HepG2 (cell line): ENCODE measurements around the gene CAPN15. TPM values are rescaled to one million over a fixed set of nuclear protein-coding genes. Genes with fewer than 3 reads are reported as not detected.

Source experiments
- ATAC-seq: fragments of 200-7000 bp; cut with Tn5 transposase; 3 replicates; pipeline ENCODE4 v1.9.1; 2020; ENCODE audit warnings: mild to moderate bottlenecking, moderate library complexity
- BruUV-seq: library from RNA; stranded (reverse); fragments of 400-500 nt; replicated peaks from 2 replicates; lab custom pipeline; 2021; lab: Mats Ljungman, UMichigan
- CTCF ChIA-PET: fragments of 300-600 bp; formaldehyde crosslinking; extraction: SDS; loops from one replicate; lab custom pipeline; 2021; ENCODE audit warnings: low total read pairs, inconsistent platforms, low intra/inter-chr PET ratio; lab: Yijun Ruan, JAX
- POLR2A ChIA-PET: fragments of 350-600 bp; sonication (Branson Sonifier 250); formaldehyde crosslinking; loops from one replicate; lab custom pipeline; 2020; ENCODE audit warnings: antibody characterized with exemption, inconsistent platforms; lab: Yijun Ruan, JAX
- DNase-seq: peaks from one replicate; pipeline ENCODE4 v3.0.0-alpha.2; 2015; ENCODE audit warnings: low spot score
- FAIRE-seq: peaks from 3 replicates; lab custom pipeline; 2011; peaks lifted over from hg19 to GRCh38; lab: Jason Lieb, UNC
- H2AFZ ChIP-seq: one replicate; pipeline ENCODE4 v1.6.1; 2011; ENCODE audit warnings: low read length, inconsistent platforms
- H3K27ac ChIP-seq: fragments of 300-600 bp; 3 replicates; pipeline ENCODE4 v1.8.0; 2011; ENCODE audit warnings: mixed run types, mild to moderate bottlenecking, mixed read lengths, low read length, inconsistent platforms; ENCODE audit not compliant: insufficient read depth; ENCODE audit errors: extremely low read length
- H3K27me3 ChIP-seq, 2 experiments: fragments of 200-600 bp in 1 of 2; 2 replicates in 1 of 2; 3 replicates in 1 of 2; pipeline versions ENCODE4 v1.6.0 to v1.8.0; 2011; ENCODE audit warnings: low read length in 2 of 2, mild to moderate bottlenecking in 2 of 2, moderate library complexity in 2 of 2, inconsistent platforms in 1 of 2; ENCODE audit not compliant: insufficient read depth in 2 of 2, control insufficient read depth in 1 of 2
- H3K36me3 ChIP-seq, 2 experiments: fragments of 200-600 bp in 1 of 2; replicated peaks in 1 of 2; 2 replicates in 1 of 2; 3 replicates in 1 of 2; pipeline versions ENCODE4 v1.5.1 to v1.8.0; 2011; ENCODE audit warnings: low read length in 2 of 2, inconsistent platforms in 1 of 2; ENCODE audit not compliant: insufficient read depth in 2 of 2, control insufficient read depth in 1 of 2
- H3K4me1 ChIP-seq: 2 replicates; pipeline ENCODE4 v1.5.1; 2012; ENCODE audit warnings: low read length, inconsistent platforms; ENCODE audit not compliant: insufficient read depth
- H3K4me2 ChIP-seq: 2 replicates; pipeline ENCODE4 v1.6.0; 2011; ENCODE audit warnings: low read depth, low read length, inconsistent platforms
- H3K4me3 ChIP-seq, 3 experiments: fragments of 200-600 bp in 1 of 3; sonication (generic), shearing (Covaris generic) in 1 of 3; replicated peaks in 1 of 3; 2 replicates each; pipeline ENCODE4 v1.5.1; 2011 to 2016; ENCODE audit warnings: low read length in 3 of 3, inconsistent platforms in 2 of 3, low read depth in 2 of 3, mild to moderate bottlenecking in 2 of 3, control low read depth in 1 of 3, mixed read lengths in 1 of 3; ENCODE audit not compliant: insufficient read depth in 1 of 3
- H3K79me2 ChIP-seq: one replicate; pipeline ENCODE4 v1.6.1; 2011; ENCODE audit warnings: low read length, inconsistent platforms; ENCODE audit not compliant: insufficient read depth
- H3K9ac ChIP-seq: 2 replicates; pipeline ENCODE4 v1.6.0; 2011; ENCODE audit warnings: mild to moderate bottlenecking, low read depth, low read length, inconsistent platforms; ENCODE audit not compliant: insufficient read depth
- H3K9me3 ChIP-seq: 2 replicates; pipeline ENCODE4 v1.5.1; 2012; ENCODE audit warnings: mild to moderate bottlenecking, low read length
- H4K20me1 ChIP-seq: 2 replicates; pipeline ENCODE4 v1.6.0; 2011; ENCODE audit warnings: inconsistent platforms, mild to moderate bottlenecking, low read length, moderate library complexity; ENCODE audit not compliant: insufficient read depth
- AGO2 ChIP-seq: fragments of 200-400 bp; formaldehyde crosslinking; optimal IDR thresholded peaks from 2 replicates; pipeline ENCODE3; 2017; ENCODE audit warnings: mild to moderate bottlenecking, low read depth, low read length, moderate library complexity
- WGBS: methylation state at CpG from one replicate; pipeline ENCODE4 v1.1.6; 2017; ENCODE audit warnings: low lambda C conversion rate; 5-methylcytosine and 5-hydroxymethylcytosine counted together
- in situ Hi-C: cut with HindIII; loops from 2 replicates; pipeline ENCODE4 v1.10.0; 2017; ENCODE audit warnings: low pct_unique_long_range_greater_than_20kb; ENCODE audit not compliant: extremely low pct_ligation_motif_present
- intact Hi-C: fragments of 100-400 bp; cut with micrococcal nuclease; formaldehyde crosslinking; loops from one replicate; pipeline ENCODE4 v1.10.0; 2022; ENCODE audit not compliant: unreplicated experiment
- polyA plus RNA-seq, 8 experiments: library from polyadenylated mRNA; depleted of rRNA in 3 of 8; stranded (reverse) in 7 of 8; unstranded in 1 of 8; fragments of >200 nt; fragmentation: Illumina TruSeq in 4 of 8; extraction: Trizol in 4 of 8; gene quantifications; 2 replicates each; pipeline versions ENCODE4 v1.2.1 to v1.2.3, GENCODE V29; 2011 to 2016; ENCODE audit warnings: low read depth in 4 of 8, missing spikeins in 1 of 8, mixed read lengths in 1 of 8; ENCODE audit not compliant: insufficient read depth in 1 of 8
- total RNA-seq, 5 experiments: library from RNA; depleted of rRNA; stranded (reverse); fragments of >200 nt; fragmentation: Illumina TruSeq; extraction: Trizol; gene quantifications; 2 replicates each; pipeline ENCODE4 v1.2.3, GENCODE V29; 2016; ENCODE audit warnings: low read depth in 1 of 5
- TF ChIP-seq, protein P1 (sequence below), 2 experiments: fragments of 450-650 bp in 1 of 2; sonication (generic) in 1 of 2; formaldehyde crosslinking in 1 of 2; IDR thresholded peaks; 2 replicates each; pipeline versions ENCODE4 v1.6.1 to v1.8.0; 2016 to 2022; ENCODE audit warnings: antibody characterized with exemption in 1 of 2, mild to moderate bottlenecking in 1 of 2, missing genetic modification reagents in 1 of 2

Gene CAPN15
- total and polyA plus RNA-seq, 2 of the 13 experiments (the other 11 are each of a cell fraction or from before 2014, with no cell fraction given) = 14.9 to 24.5 TPM

GRCh38 chr16:515175-515938 is 12.2 kb upstream of the CAPN15 start:
- intact Hi-C loops = no loop called here
- BruUV-seq = no TSS peak
- Histone ChIP-seq H3K4me1 (peaks cover under 1% of the 10 kb centered on the region), H3K9ac (no peak overlapping the region), H3K4me2 (no peak overlapping the region), H3K27me3 (no peaks in the 10 kb centered on the region), H3K4me3 (no peak overlapping the region), H3K9me3 (no peaks in the 10 kb centered on the region), H3K36me3 (peaks cover 25 to 66% of the 10 kb centered on the region in 2 experiments; a peak in 4 of 5 replicates), H3K27ac (no peak overlapping the region), H4K20me1 (no peaks in the 10 kb centered on the region), H3K79me2 (no peaks in the 10 kb centered on the region), H2AFZ (no peak overlapping the region)
- ChIA-PET CTCF (no interaction called here), POLR2A (no interaction called here)
- DNase-seq = no peak
- in situ Hi-C loops = no loop called here
- no peak for ATAC-seq
- FAIRE-seq = no peak
- peak; percentile 45 for TF ChIP-seq AGO2
- TF ChIP-seq, protein P1, sequence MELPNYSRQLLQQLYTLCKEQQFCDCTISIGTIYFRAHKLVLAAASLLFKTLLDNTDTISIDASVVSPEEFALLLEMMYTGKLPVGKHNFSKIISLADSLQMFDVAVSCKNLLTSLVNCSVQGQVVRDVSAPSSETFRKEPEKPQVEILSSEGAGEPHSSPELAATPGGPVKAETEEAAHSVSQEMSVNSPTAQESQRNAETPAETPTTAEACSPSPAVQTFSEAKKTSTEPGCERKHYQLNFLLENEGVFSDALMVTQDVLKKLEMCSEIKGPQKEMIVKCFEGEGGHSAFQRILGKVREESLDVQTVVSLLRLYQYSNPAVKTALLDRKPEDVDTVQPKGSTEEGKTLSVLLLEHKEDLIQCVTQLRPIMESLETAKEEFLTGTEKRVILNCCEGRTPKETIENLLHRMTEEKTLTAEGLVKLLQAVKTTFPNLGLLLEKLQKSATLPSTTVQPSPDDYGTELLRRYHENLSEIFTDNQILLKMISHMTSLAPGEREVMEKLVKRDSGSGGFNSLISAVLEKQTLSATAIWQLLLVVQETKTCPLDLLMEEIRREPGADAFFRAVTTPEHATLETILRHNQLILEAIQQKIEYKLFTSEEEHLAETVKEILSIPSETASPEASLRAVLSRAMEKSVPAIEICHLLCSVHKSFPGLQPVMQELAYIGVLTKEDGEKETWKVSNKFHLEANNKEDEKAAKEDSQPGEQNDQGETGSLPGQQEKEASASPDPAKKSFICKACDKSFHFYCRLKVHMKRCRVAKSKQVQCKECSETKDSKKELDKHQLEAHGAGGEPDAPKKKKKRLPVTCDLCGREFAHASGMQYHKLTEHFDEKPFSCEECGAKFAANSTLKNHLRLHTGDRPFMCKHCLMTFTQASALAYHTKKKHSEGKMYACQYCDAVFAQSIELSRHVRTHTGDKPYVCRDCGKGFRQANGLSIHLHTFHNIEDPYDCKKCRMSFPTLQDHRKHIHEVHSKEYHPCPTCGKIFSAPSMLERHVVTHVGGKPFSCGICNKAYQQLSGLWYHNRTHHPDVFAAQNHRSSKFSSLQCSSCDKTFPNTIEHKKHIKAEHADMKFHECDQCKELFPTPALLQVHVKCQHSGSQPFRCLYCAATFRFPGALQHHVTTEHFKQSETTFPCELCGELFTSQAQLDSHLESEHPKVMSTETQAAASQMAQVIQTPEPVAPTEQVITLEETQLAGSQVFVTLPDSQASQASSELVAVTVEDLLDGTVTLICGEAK (IDR thresholded peaks at IDR 0.05) = no peak
- TF ChIP-seq, protein P1 (CRISPR knock-in tag; IDR thresholded peaks at IDR 0.05) = no peak
- WGBS = 98% methylated on average over 5 of the region's 45 CpGs
